Activated naive CD8-positive, alpha-beta T cell treated with anti-CD3 and anti-CD28 coated beads, Interleukin-2, amount 50 U/mL, for 24 hours (primary cell): ENCODE data around the gene NEK11.

Experiments used
- ATAC-seq: fragments of 150-1000 bp; cut with Tn5 transposase; one replicate; pipeline ENCODE4 v1.10.0; 2021
- DNase-seq: peaks from one replicate; pipeline ENCODE4 v3.0.0; 2021
- H3K27ac Mint-ChIP-seq: one replicate; pipeline ENCODE4 v1.8.0; 2021; ENCODE audit warnings: mild to moderate bottlenecking, mixed read lengths
- H3K27me3 Mint-ChIP-seq: one replicate; pipeline ENCODE4 v1.8.0; 2021; ENCODE audit warnings: mixed read lengths
- H3K36me3 Mint-ChIP-seq: one replicate; pipeline ENCODE4 v1.8.0; 2021; ENCODE audit warnings: low read depth, mixed read lengths
- H3K4me1 Mint-ChIP-seq: one replicate; pipeline ENCODE4 v1.8.0; 2021; ENCODE audit warnings: mixed read lengths
- H3K4me3 Mint-ChIP-seq: one replicate; pipeline ENCODE4 v1.8.0; 2021; ENCODE audit warnings: mild to moderate bottlenecking, moderate library complexity, mixed read lengths
- H3K9me3 Mint-ChIP-seq: one replicate; pipeline ENCODE4 v1.8.0; 2021; ENCODE audit warnings: mixed read lengths

Gene NEK11

GRCh38 chr3:131141770-131142169 lies 115.1 kb downstream of the NEK11 start:
- no peaks in the 10 kb centered on the region for H3K4me1 Mint-ChIP-seq
- H3K27me3 Mint-ChIP-seq = no peaks in the 10 kb centered on the region
- DNase-seq = no peak
- no peak overlapping the region for H3K27ac Mint-ChIP-seq
- H3K9me3 Mint-ChIP-seq = no peaks in the 10 kb centered on the region
- no peak for ATAC-seq
- H3K36me3 Mint-ChIP-seq = no peaks in the 10 kb centered on the region
- no peak overlapping the region for H3K4me3 Mint-ChIP-seq

GRCh38 chr3:131142580-131142979 lies 115.9 kb downstream of the NEK11 start:
- Mint-ChIP-seq H3K27me3 (no peaks in the 10 kb centered on the region), H3K27ac (no peak overlapping the region), H3K9me3 (no peaks in the 10 kb centered on the region), H3K36me3 (no peaks in the 10 kb centered on the region), H3K4me1 (no peaks in the 10 kb centered on the region), H3K4me3 (no peak overlapping the region)
- DNase-seq (no peak), ATAC-seq (no peak)

GRCh38 chr3:131143802-131144201 lies 117.1 kb downstream of the NEK11 start:
- no peak for ATAC-seq
- Mint-ChIP-seq H3K27ac (no peak overlapping the region), H3K36me3 (no peaks in the 10 kb centered on the region), H3K4me3 (no peak overlapping the region), H3K27me3 (no peaks in the 10 kb centered on the region), H3K9me3 (no peaks in the 10 kb centered on the region), H3K4me1 (no peaks in the 10 kb centered on the region)
- no peak for DNase-seq

- no peak overlapping the region for H3K4me3 Mint-ChIP-seq
- no peaks in the 10 kb centered on the region for H3K36me3 Mint-ChIP-seq
- no peaks in the 10 kb centered on the region for H3K27me3 Mint-ChIP-seq
- ATAC-seq (no peak), DNase-seq (no peak)
- no peak overlapping the region for H3K27ac Mint-ChIP-seq
- H3K4me1 Mint-ChIP-seq = no peaks in the 10 kb centered on the region
- no peaks in the 10 kb centered on the region for H3K9me3 Mint-ChIP-seq
Observed at GRCh38 chr3:131147534-131147933, 120.9 kb downstream of the NEK11 start.

GRCh38 chr3:131158434-131158833 lies 131.8 kb downstream of the NEK11 start:
- Mint-ChIP-seq H3K27me3 (no peaks in the 10 kb centered on the region), H3K27ac (no peak overlapping the region), H3K4me1 (no peaks in the 10 kb centered on the region), H3K9me3 (no peaks in the 10 kb centered on the region), H3K36me3 (no peaks in the 10 kb centered on the region), H3K4me3 (no peak overlapping the region)
- ATAC-seq = no peak
- DNase-seq = no peak

GRCh38 chr3:131162516-131162915 lies 135.8 kb downstream of the NEK11 start:
- Mint-ChIP-seq H3K27ac (no peak overlapping the region), H3K36me3 (no peaks in the 10 kb centered on the region), H3K27me3 (no peaks in the 10 kb centered on the region), H3K4me3 (no peak overlapping the region), H3K9me3 (no peaks in the 10 kb centered on the region), H3K4me1 (no peaks in the 10 kb centered on the region)
- ATAC-seq = no peak
- DNase-seq = no peak

- H3K27ac Mint-ChIP-seq = no peak overlapping the region
- no peak for DNase-seq
- no peaks in the 10 kb centered on the region for H3K36me3 Mint-ChIP-seq
- ATAC-seq = no peak
- H3K4me1 Mint-ChIP-seq = no peaks in the 10 kb centered on the region
- H3K4me3 Mint-ChIP-seq = no peak overlapping the region
- no peaks in the 10 kb centered on the region for H3K27me3 Mint-ChIP-seq
- H3K9me3 Mint-ChIP-seq = no peaks in the 10 kb centered on the region
Observed at GRCh38 chr3:131167867-131168266, 141.2 kb downstream of the NEK11 start.

- Mint-ChIP-seq H3K9me3 (no peaks in the 10 kb centered on the region), H3K27ac (no peak overlapping the region), H3K36me3 (no peaks in the 10 kb centered on the region), H3K27me3 (no peaks in the 10 kb centered on the region), H3K4me3 (no peak overlapping the region), H3K4me1 (peaks cover 12% of the 10 kb centered on the region)
- DNase-seq = no peak
- no peak for ATAC-seq
Observed at GRCh38 chr3:131169331-131169730, 142.7 kb downstream of the NEK11 start.

- no peaks in the 10 kb centered on the region for H3K36me3 Mint-ChIP-seq
- no peaks in the 10 kb centered on the region for H3K27me3 Mint-ChIP-seq
- H3K4me3 Mint-ChIP-seq = no peak overlapping the region
- H3K27ac Mint-ChIP-seq = no peak overlapping the region
- no peaks in the 10 kb centered on the region for H3K9me3 Mint-ChIP-seq
- peaks cover 27% of the 10 kb centered on the region for H3K4me1 Mint-ChIP-seq
- DNase-seq (no peak), ATAC-seq (no peak)
Observed at GRCh38 chr3:131172502-131173200, 146.0 kb downstream of the NEK11 start.

GRCh38 chr3:131174752-131175151 lies 148.1 kb downstream of the NEK11 start:
- Mint-ChIP-seq H3K27ac (peak overlapping the region; percentile 74), H3K9me3 (no peaks in the 10 kb centered on the region), H3K4me1 (peaks cover 27% of the 10 kb centered on the region), H3K36me3 (no peaks in the 10 kb centered on the region), H3K4me3 (no peak overlapping the region), H3K27me3 (no peaks in the 10 kb centered on the region)
- peak; percentile 10 for DNase-seq
- peak; percentile 98 for ATAC-seq

GRCh38 chr3:131178710-131179375 lies 152.2 kb downstream of the NEK11 start:
- peaks cover 19% of the 10 kb centered on the region for H3K4me1 Mint-ChIP-seq
- H3K27me3 Mint-ChIP-seq = no peaks in the 10 kb centered on the region
- H3K27ac Mint-ChIP-seq = no peak overlapping the region
- no peak for DNase-seq
- ATAC-seq = no peak
- H3K36me3 Mint-ChIP-seq = peaks cover 2% of the 10 kb centered on the region
- H3K9me3 Mint-ChIP-seq = peaks cover 2% of the 10 kb centered on the region
- no peak overlapping the region for H3K4me3 Mint-ChIP-seq

- no peaks in the 10 kb centered on the region for H3K9me3 Mint-ChIP-seq
- no peak overlapping the region for H3K27ac Mint-ChIP-seq
- DNase-seq (no peak), ATAC-seq (no peak)
- H3K36me3 Mint-ChIP-seq = no peaks in the 10 kb centered on the region
- H3K4me1 Mint-ChIP-seq = no peaks in the 10 kb centered on the region
- H3K4me3 Mint-ChIP-seq = no peak overlapping the region
- H3K27me3 Mint-ChIP-seq = no peaks in the 10 kb centered on the region
Observed at GRCh38 chr3:131192701-131193100, 166.0 kb downstream of the NEK11 start.

GRCh38 chr3:131193641-131194238 lies 167.1 kb downstream of the NEK11 start:
- no peaks in the 10 kb centered on the region for H3K27me3 Mint-ChIP-seq
- no peaks in the 10 kb centered on the region for H3K4me1 Mint-ChIP-seq
- no peak for DNase-seq
- no peak overlapping the region for H3K27ac Mint-ChIP-seq
- no peak overlapping the region for H3K4me3 Mint-ChIP-seq
- H3K36me3 Mint-ChIP-seq = no peaks in the 10 kb centered on the region
- no peaks in the 10 kb centered on the region for H3K9me3 Mint-ChIP-seq
- ATAC-seq = no peak

- no peaks in the 10 kb centered on the region for H3K27me3 Mint-ChIP-seq
- peaks cover 4% of the 10 kb centered on the region for H3K9me3 Mint-ChIP-seq
- H3K36me3 Mint-ChIP-seq = peaks cover 1% of the 10 kb centered on the region
- H3K27ac Mint-ChIP-seq = no peak overlapping the region
- no peaks in the 10 kb centered on the region for H3K4me1 Mint-ChIP-seq
- ATAC-seq (no peak), DNase-seq (no peak)
- no peak overlapping the region for H3K4me3 Mint-ChIP-seq
Observed at GRCh38 chr3:131194816-131195215, 168.1 kb downstream of the NEK11 start.

- H3K9me3 Mint-ChIP-seq = peaks cover 17% of the 10 kb centered on the region
- no peak overlapping the region for H3K4me3 Mint-ChIP-seq
- H3K27me3 Mint-ChIP-seq = no peaks in the 10 kb centered on the region
- H3K27ac Mint-ChIP-seq = no peak overlapping the region
- DNase-seq = no peak
- peaks cover 5% of the 10 kb centered on the region for H3K36me3 Mint-ChIP-seq
- H3K4me1 Mint-ChIP-seq = no peaks in the 10 kb centered on the region
- ATAC-seq = no peak
Observed at GRCh38 chr3:131200636-131201199, 174.0 kb downstream of the NEK11 start.
